ENCODE results near the gene PRR20G. TPM values are rescaled to one million over a fixed set of nuclear protein-coding genes. Genes with fewer than 3 reads are reported as not detected.

Gene PRR20G
- total and polyA plus RNA-seq, 2 experiments from 2014 or later: not detected

DNA sequence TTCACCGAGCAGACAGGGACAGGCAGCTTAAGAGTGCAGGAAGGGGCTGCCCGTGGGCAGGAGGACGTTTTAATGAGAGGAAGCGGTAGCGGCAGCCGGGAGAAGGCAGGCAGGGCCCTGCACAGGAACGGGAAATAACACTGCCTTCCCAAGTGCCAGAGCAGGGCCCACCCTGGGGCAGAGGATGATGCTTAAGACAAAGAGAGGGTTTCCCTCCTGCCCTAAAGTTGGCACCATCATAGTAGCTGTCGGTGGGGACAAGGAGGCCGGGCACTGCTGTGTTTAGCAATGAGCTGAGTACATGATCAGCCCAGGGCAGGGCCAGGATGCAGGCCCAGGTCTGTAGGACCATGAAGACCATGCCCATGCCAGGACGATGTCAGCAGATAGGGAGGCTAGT is 21.7 kb downstream of the PRR20G start:
- Histone ChIP-seq H3K4me3 (no peak overlapping the region), H2AFZ (no peak overlapping the region), H3K79me2 (no peaks in the 10 kb centered on the region), H3K9me3 (ENCODE audit: low read depth) (peaks cover 4% of the 10 kb centered on the region), H3K27ac (no peak overlapping the region), H3K9me2 (replicated peaks; ENCODE audit: insufficient read depth) (no peaks in the 10 kb centered on the region), H3K4me2 (no peak overlapping the region), H3K36me3 (replicated peaks; ENCODE audit: insufficient read depth, low read depth) (no peaks in the 10 kb centered on the region), H3K27me3 (no peaks in the 10 kb centered on the region), H3K4me1 (ENCODE audit: insufficient read depth) (no peaks in the 10 kb centered on the region), H4K20me1 (ENCODE audit: insufficient read depth, poor library complexity, severe bottlenecking) (no peaks in the 10 kb centered on the region)
- no peak for DNase-seq (ENCODE audit: low spot score)
- WGBS (ENCODE audit: low lambda C conversion rate, missing lambda C conversion rate): 83% methylated on average over 10 of the region's 10 CpGs
- TF ChIP-seq, protein P1, sequence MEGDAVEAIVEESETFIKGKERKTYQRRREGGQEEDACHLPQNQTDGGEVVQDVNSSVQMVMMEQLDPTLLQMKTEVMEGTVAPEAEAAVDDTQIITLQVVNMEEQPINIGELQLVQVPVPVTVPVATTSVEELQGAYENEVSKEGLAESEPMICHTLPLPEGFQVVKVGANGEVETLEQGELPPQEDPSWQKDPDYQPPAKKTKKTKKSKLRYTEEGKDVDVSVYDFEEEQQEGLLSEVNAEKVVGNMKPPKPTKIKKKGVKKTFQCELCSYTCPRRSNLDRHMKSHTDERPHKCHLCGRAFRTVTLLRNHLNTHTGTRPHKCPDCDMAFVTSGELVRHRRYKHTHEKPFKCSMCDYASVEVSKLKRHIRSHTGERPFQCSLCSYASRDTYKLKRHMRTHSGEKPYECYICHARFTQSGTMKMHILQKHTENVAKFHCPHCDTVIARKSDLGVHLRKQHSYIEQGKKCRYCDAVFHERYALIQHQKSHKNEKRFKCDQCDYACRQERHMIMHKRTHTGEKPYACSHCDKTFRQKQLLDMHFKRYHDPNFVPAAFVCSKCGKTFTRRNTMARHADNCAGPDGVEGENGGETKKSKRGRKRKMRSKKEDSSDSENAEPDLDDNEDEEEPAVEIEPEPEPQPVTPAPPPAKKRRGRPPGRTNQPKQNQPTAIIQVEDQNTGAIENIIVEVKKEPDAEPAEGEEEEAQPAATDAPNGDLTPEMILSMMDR (IDR thresholded peaks at IDR 0.05; ENCODE audit: poor library complexity): no peak
- TF ChIP-seq EZH2 (IDR thresholded peaks at IDR 0.05; ENCODE audit: borderline replicate concordance): no peak
- no peak for TF ChIP-seq EZH2phosphoT487 (IDR thresholded peaks at IDR 0.05; ENCODE audit: low read depth, severe bottlenecking, unreplicated experiment)

DNA sequence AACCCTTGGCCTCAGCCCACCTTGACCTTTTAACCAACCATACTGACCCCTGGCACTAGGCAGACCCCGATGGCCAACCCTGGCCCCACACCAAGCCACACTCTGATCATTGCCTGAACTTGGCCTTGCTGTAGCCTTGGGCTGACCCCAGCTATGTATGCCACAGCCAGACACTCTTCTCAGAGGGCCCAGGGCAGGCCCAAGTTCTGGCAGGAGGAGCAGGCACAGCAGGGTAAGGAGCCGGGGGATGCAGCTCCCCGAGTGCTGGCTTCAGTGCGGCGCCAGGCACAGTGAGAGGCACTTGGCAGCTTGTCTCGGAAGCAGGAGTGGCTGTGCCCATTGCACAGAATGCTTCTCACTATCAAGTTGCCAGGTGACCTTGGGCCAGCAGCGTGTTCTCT is 22.3 kb downstream of the PRR20G start:
- Histone ChIP-seq H3K4me3 (no peak overlapping the region), H3K27me3 (no peaks in the 10 kb centered on the region), H3K4me1 (ENCODE audit: insufficient read depth) (no peaks in the 10 kb centered on the region), H3K9me3 (ENCODE audit: low read depth) (peaks cover 4% of the 10 kb centered on the region), H4K20me1 (ENCODE audit: insufficient read depth, poor library complexity, severe bottlenecking) (no peaks in the 10 kb centered on the region), H3K36me3 (replicated peaks; ENCODE audit: insufficient read depth, low read depth) (no peaks in the 10 kb centered on the region), H2AFZ (no peak overlapping the region), H3K9me2 (replicated peaks; ENCODE audit: insufficient read depth) (no peaks in the 10 kb centered on the region), H3K4me2 (no peak overlapping the region), H3K27ac (no peak overlapping the region), H3K79me2 (no peaks in the 10 kb centered on the region)
- no peak for DNase-seq (ENCODE audit: low spot score)
- WGBS (ENCODE audit: low lambda C conversion rate, missing lambda C conversion rate): 91% methylated on average over 7 of the region's 7 CpGs
- TF ChIP-seq, protein P1 (IDR thresholded peaks at IDR 0.05; ENCODE audit: poor library complexity): no peak
- TF ChIP-seq EZH2phosphoT487 (IDR thresholded peaks at IDR 0.05; ENCODE audit: low read depth, severe bottlenecking, unreplicated experiment) (no peak), EZH2 (IDR thresholded peaks at IDR 0.05; ENCODE audit: borderline replicate concordance) (no peak)

DNA sequence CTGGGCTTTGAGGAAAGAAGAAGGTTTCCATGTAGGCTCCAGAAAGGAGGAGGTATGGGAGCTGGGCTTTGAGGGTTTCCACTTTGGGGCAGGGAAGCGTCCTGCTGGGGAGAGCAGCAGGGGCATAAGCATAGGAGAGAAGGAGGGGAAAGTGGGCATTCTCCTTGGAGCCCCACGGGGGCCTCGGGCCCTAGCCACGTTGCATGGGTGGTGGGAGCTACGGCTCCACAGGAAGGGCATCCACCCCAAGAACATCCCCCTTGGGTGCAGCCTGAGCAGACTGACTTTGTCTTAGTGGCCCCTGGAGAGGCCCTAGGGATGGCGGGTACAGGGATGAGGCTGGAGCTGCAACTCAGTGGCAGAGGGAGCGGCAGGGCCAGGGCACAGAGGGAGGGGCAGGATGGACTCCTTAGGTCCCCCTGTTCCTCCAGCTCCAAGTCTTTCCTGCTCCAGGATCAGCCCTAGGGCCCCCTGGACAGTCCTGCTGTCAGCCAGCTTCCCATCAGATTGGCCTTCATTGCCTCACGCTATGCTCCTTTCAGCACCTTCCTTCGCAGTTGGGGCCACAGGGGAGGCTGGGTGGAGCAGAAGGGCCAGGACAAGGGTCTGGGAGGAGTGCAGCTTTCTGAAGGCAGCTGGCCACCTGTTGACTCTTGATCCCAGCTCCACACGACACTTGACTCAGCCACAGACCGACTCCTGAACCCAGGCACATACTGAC is 22.9 kb downstream of the PRR20G start:
- H2AFZ ChIP-seq: no peak overlapping the region
- no peak overlapping the region for H3K4me3 ChIP-seq
- H3K36me3 ChIP-seq (replicated peaks; ENCODE audit: insufficient read depth, low read depth): no peaks in the 10 kb centered on the region
- H3K4me1 ChIP-seq (ENCODE audit: insufficient read depth): no peaks in the 10 kb centered on the region
- H4K20me1 ChIP-seq (ENCODE audit: insufficient read depth, poor library complexity, severe bottlenecking): no peaks in the 10 kb centered on the region
- TF ChIP-seq EZH2phosphoT487 (IDR thresholded peaks at IDR 0.05; ENCODE audit: low read depth, severe bottlenecking, unreplicated experiment): no peak
- no peak for TF ChIP-seq EZH2 (IDR thresholded peaks at IDR 0.05; ENCODE audit: borderline replicate concordance)
- TF ChIP-seq, protein P1 (IDR thresholded peaks at IDR 0.05; ENCODE audit: poor library complexity): no peak
- H3K27me3 ChIP-seq: no peaks in the 10 kb centered on the region
- H3K9me2 ChIP-seq (replicated peaks; ENCODE audit: insufficient read depth): no peaks in the 10 kb centered on the region
- WGBS (ENCODE audit: low lambda C conversion rate, missing lambda C conversion rate): 87% methylated on average over 10 of the region's 11 CpGs
- no peak for DNase-seq (ENCODE audit: low spot score)
- H3K27ac ChIP-seq: no peak overlapping the region
- H3K4me2 ChIP-seq: no peak overlapping the region
- no peaks in the 10 kb centered on the region for H3K79me2 ChIP-seq
- peaks cover 4% of the 10 kb centered on the region for H3K9me3 ChIP-seq (ENCODE audit: low read depth)
